Effector memory CD8-positive, alpha-beta T cell (primary cell): ENCODE measurements around the gene INMT.

ENCODE experiments used
- ATAC-seq: fragments of 150-1000 bp; cut with Tn5 transposase; replicated peaks from 2 replicates; pipeline ENCODE4 v1.10.0; 2021; ENCODE audit warnings: mild to moderate bottlenecking, moderate library complexity
- DNase-seq, 3 experiments: peaks; one replicate each; pipeline ENCODE4 v3.0.0; 2021
- H3K27ac Mint-ChIP-seq, 2 donors: one replicate each; pipeline ENCODE4 v1.8.0; 2022; ENCODE audit warnings: mild to moderate bottlenecking in 2 of 2, mixed read lengths in 2 of 2, moderate library complexity in 2 of 2
- H3K27me3 Mint-ChIP-seq, 2 donors: one replicate each; pipeline ENCODE4 v1.8.0; 2022; ENCODE audit warnings: mixed read lengths in 2 of 2
- H3K36me3 Mint-ChIP-seq: one replicate; pipeline ENCODE4 v1.8.0; 2022; ENCODE audit warnings: mild to moderate bottlenecking, moderate library complexity, mixed read lengths; ENCODE audit not compliant: insufficient read depth
- H3K4me1 Mint-ChIP-seq, 2 donors: one replicate each; pipeline ENCODE4 v1.8.0; 2022; ENCODE audit warnings: low read depth in 2 of 2, mixed read lengths in 2 of 2
- H3K4me3 Mint-ChIP-seq, 2 donors: one replicate each; pipeline ENCODE4 v1.8.0; 2022; ENCODE audit warnings: mild to moderate bottlenecking in 2 of 2, mixed read lengths in 2 of 2, moderate library complexity in 2 of 2
- H3K9me3 Mint-ChIP-seq, 2 donors: one replicate each; pipeline ENCODE4 v1.8.0; 2022; ENCODE audit warnings: mixed read lengths in 2 of 2
- total RNA-seq, 9 experiments: gene quantifications; one replicate each; lab custom pipeline; 2026; lab: John Stamatoyannopoulos, UW

Gene INMT
- total RNA-seq = 0 to 0.67 (median 0.07) reads per million in 9 experiments

DNA sequence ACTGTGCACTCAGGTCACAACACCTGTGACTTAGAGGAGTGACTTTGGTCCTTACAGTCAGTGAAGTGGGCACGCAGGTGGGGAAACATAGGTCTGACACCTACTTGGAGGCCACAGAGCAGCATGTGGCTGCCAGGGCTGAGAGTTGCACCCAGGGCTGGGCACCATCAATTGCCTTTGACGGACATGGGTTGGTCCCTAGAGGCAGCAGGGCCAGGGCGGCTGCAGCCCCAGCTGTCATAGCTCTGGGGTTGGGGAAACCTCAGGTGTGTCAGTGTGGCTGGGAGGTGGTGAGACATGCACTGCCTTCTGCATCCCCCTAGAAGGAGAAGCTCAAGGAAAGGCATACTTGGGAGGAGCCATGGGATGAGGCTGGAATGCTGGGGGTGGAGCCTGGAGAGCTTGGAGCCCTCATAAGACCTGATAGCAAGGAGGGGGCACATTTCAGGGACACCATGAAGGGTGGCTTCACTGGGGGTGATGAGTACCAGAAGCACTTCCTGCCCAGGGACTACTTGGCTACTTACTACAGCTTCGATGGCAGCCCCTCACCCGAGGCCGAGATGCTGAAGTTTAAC, at the start of gene INMT:
INMT (plus strand) TSS at position 440 of the 578 bp plus-strand sequence; CDS start at position 456, 16 bp downstream.
- no peak within 1 kb of the TSS for H3K4me3 Mint-ChIP-seq
- H3K9me3 Mint-ChIP-seq = no peaks in the 10 kb centered on the region
- no peaks in the 10 kb centered on the region for H3K4me1 Mint-ChIP-seq
- peaks cover 5 to 30% of the 10 kb centered on the region in 2 donors for H3K27me3 Mint-ChIP-seq
- no peak for DNase-seq
- no peaks in the 10 kb centered on the region for H3K36me3 Mint-ChIP-seq
- ATAC-seq = no peak
- no peak within 1 kb of the TSS for H3K27ac Mint-ChIP-seq

GRCh38 chr7:30702200-30702599, 49.7 kb upstream of the INMT start:
- DNase-seq = peak; percentile 18 to 25 (median 20)
- Mint-ChIP-seq H3K4me3 (no peak overlapping the region), H3K27ac (peak overlapping the region in 1 of 2 donors; percentile 59), H3K9me3 (no peaks in the 10 kb centered on the region), H3K36me3 (no peaks in the 10 kb centered on the region), H3K4me1 (peaks cover 8 to 11% of the 10 kb centered on the region in 2 donors), H3K27me3 (peaks cover 0 to 31% of the 10 kb centered on the region in 2 donors)
- ATAC-seq = peak; percentile 62

- Mint-ChIP-seq H3K4me3 (no peak overlapping the region), H3K27me3 (peaks cover 0 to 19% of the 10 kb centered on the region in 2 donors), H3K9me3 (no peaks in the 10 kb centered on the region), H3K4me1 (peaks cover 8% of the 10 kb centered on the region in 2 donors), H3K36me3 (no peaks in the 10 kb centered on the region), H3K27ac (peak overlapping the region in 1 of 2 donors; percentile 45)
- ATAC-seq (no peak), DNase-seq (no peak)
Measured at GRCh38 chr7:30703756-30704155, 48.2 kb upstream of the INMT start.

GRCh38 chr7:30705008-30705407, 46.9 kb upstream of the INMT start:
- ATAC-seq (no peak), DNase-seq (no peak)
- Mint-ChIP-seq H3K27me3 (peaks cover 0 to 9% of the 10 kb centered on the region in 2 donors), H3K4me3 (no peak overlapping the region), H3K27ac (no peak overlapping the region), H3K36me3 (no peaks in the 10 kb centered on the region), H3K9me3 (no peaks in the 10 kb centered on the region), H3K4me1 (peaks cover 8% of the 10 kb centered on the region in 2 donors)

- Mint-ChIP-seq H3K4me1 (peaks cover 8% of the 10 kb centered on the region in 2 donors), H3K4me3 (no peak overlapping the region), H3K27me3 (peaks cover 0 to 9% of the 10 kb centered on the region in 2 donors), H3K9me3 (no peaks in the 10 kb centered on the region), H3K27ac (no peak overlapping the region), H3K36me3 (no peaks in the 10 kb centered on the region)
- DNase-seq (no peak), ATAC-seq (no peak)
Measured at GRCh38 chr7:30705596-30705995, 46.3 kb upstream of the INMT start.

- no peaks in the 10 kb centered on the region for H3K36me3 Mint-ChIP-seq
- no peaks in the 10 kb centered on the region for H3K9me3 Mint-ChIP-seq
- H3K27me3 Mint-ChIP-seq = peaks cover 0 to 9% of the 10 kb centered on the region in 2 donors
- no peak overlapping the region for H3K4me3 Mint-ChIP-seq
- peaks cover 8% of the 10 kb centered on the region in 2 donors for H3K4me1 Mint-ChIP-seq
- DNase-seq (no peak), ATAC-seq (no peak)
- peak overlapping the region in 1 of 2 donors; percentile 44 for H3K27ac Mint-ChIP-seq
Measured at GRCh38 chr7:30706316-30706715, 45.6 kb upstream of the INMT start.

DNA sequence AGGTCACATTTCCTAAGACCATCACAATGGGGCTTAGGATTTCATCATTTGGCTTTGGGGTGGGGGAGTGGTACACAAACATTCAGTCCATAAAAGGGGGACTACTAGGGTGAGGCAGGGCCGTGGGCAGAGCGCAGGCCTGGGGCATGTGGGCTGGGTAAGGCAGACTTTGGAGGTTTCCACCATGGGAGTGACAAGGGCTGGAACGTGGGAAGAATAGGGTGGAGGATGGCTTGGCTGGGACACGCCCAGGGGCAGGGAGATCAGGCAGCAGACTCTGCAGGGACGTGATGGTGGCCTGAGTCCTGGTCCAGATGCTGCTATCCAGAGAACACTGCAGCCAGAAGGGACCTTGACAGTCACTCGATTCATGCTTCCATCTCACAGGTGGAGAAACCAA, 45.0 kb upstream of the INMT start:
- peaks cover 0 to 9% of the 10 kb centered on the region in 2 donors for H3K27me3 Mint-ChIP-seq
- H3K9me3 Mint-ChIP-seq = no peaks in the 10 kb centered on the region
- peaks cover 8% of the 10 kb centered on the region in 2 donors for H3K4me1 Mint-ChIP-seq
- DNase-seq (no peak), ATAC-seq (no peak)
- H3K27ac Mint-ChIP-seq = peak overlapping the region in 1 of 2 donors; percentile 72
- no peaks in the 10 kb centered on the region for H3K36me3 Mint-ChIP-seq
- no peak overlapping the region for H3K4me3 Mint-ChIP-seq

GRCh38 chr7:30707391-30708357, 44.3 kb upstream of the INMT start:
- Mint-ChIP-seq H3K4me1 (peaks cover 3% of the 10 kb centered on the region in 2 donors), H3K27me3 (peaks cover 0 to 9% of the 10 kb centered on the region in 2 donors), H3K36me3 (no peaks in the 10 kb centered on the region), H3K9me3 (no peaks in the 10 kb centered on the region), H3K4me3 (no peak overlapping the region), H3K27ac (peak overlapping the region in 1 of 2 donors; percentile 72)
- no peak for DNase-seq
- ATAC-seq = no peak

- H3K4me1 Mint-ChIP-seq = peaks cover 0 to 3% of the 10 kb centered on the region in 2 donors
- no peak for DNase-seq
- no peak overlapping the region for H3K4me3 Mint-ChIP-seq
- ATAC-seq = no peak
- no peaks in the 10 kb centered on the region for H3K9me3 Mint-ChIP-seq
- no peak overlapping the region for H3K27ac Mint-ChIP-seq
- H3K27me3 Mint-ChIP-seq = peaks cover 0 to 9% of the 10 kb centered on the region in 2 donors
- no peaks in the 10 kb centered on the region for H3K36me3 Mint-ChIP-seq
Measured at GRCh38 chr7:30708412-30708811, 43.5 kb upstream of the INMT start.

GRCh38 chr7:30708983-30709382, 43.0 kb upstream of the INMT start:
- ATAC-seq (no peak), DNase-seq (no peak)
- H3K36me3 Mint-ChIP-seq = no peaks in the 10 kb centered on the region
- no peaks in the 10 kb centered on the region for H3K9me3 Mint-ChIP-seq
- peaks cover 0 to 3% of the 10 kb centered on the region in 2 donors for H3K4me1 Mint-ChIP-seq
- H3K4me3 Mint-ChIP-seq = no peak overlapping the region
- peaks cover 0 to 9% of the 10 kb centered on the region in 2 donors for H3K27me3 Mint-ChIP-seq
- no peak overlapping the region for H3K27ac Mint-ChIP-seq

- ATAC-seq = no peak
- Mint-ChIP-seq H3K9me3 (no peaks in the 10 kb centered on the region), H3K27me3 (peaks cover 0 to 9% of the 10 kb centered on the region in 2 donors), H3K27ac (no peak overlapping the region), H3K4me3 (no peak overlapping the region), H3K4me1 (peaks cover 0 to 3% of the 10 kb centered on the region in 2 donors), H3K36me3 (no peaks in the 10 kb centered on the region)
- no peak for DNase-seq
Measured at GRCh38 chr7:30709549-30709948, 42.4 kb upstream of the INMT start.

DNA sequence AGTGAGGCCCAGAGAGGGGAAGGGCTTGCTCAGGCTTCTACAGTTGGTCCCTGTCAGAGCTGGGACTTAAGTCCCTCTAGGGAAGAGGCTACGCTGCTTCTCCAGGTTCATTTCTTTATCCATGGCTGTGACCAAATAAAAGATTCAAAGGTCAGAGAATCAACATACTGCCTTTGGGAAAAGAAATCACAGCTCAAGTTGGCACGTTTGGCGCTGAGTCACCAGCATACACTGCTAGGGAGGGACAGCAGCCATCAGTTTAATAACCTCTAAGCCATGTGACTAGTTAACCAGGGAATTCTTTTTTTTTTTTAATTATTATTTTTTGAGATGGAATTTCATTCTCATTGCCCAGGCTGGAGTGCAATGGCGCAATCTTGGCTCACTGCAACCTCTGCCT, 41.3 kb upstream of the INMT start:
- Mint-ChIP-seq H3K4me3 (no peak overlapping the region), H3K27ac (no peak overlapping the region), H3K27me3 (peaks cover 0 to 9% of the 10 kb centered on the region in 2 donors), H3K36me3 (no peaks in the 10 kb centered on the region), H3K4me1 (peaks cover 0 to 3% of the 10 kb centered on the region in 2 donors), H3K9me3 (no peaks in the 10 kb centered on the region)
- ATAC-seq = no peak
- no peak for DNase-seq

DNA sequence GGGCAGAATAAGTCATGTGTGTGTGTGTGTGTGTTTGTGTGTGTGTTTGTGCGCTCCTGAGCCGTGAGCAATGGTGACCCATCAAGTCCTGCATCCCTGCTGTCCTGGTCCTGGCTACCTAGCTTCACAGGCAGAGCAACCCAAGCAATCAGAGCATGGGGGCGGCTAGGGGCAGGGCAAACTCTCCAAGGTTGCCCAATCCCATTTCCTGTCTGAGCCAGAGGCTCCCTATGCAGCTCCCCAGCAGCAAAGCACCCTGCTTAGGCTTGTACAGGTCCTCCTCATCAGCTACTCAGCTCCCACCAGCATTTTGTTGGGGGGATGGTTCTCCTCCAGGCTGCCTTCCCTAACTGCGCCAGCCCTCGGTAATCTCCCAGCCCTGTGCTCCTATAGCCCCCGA, 38.5 kb upstream of the INMT start:
- Mint-ChIP-seq H3K27ac (no peak overlapping the region), H3K27me3 (no peaks in the 10 kb centered on the region), H3K36me3 (no peaks in the 10 kb centered on the region), H3K4me3 (no peak overlapping the region), H3K9me3 (peaks cover 7 to 9% of the 10 kb centered on the region in 2 donors), H3K4me1 (no peaks in the 10 kb centered on the region)
- ATAC-seq (no peak), DNase-seq (no peak)
